ENCODE results near the gene PRKCZ. TPM values are rescaled to one million over a fixed set of nuclear protein-coding genes. Genes with fewer than 3 reads are reported as not detected.

The PRKCZ gene
- total RNA-seq, 3 donors from 2014 or later, result 0.64 to 17.9 (median 12.5) TPM

GRCh38 chr1:2030076-2030871 is 19.9 kb upstream of the PRKCZ start:
- Histone ChIP-seq H3K4me1 (no peaks in the 10 kb centered on the region), H3K4me3 (no peak overlapping the region), H3K36me3 (no peaks in the 10 kb centered on the region), H3K27ac (no peak overlapping the region), H3K9me3 (no peaks in the 10 kb centered on the region), H3K27me3 (peaks cover 0 to 1% of the 10 kb centered on the region in 2 donors)
- TF ChIP-seq, protein P1, sequence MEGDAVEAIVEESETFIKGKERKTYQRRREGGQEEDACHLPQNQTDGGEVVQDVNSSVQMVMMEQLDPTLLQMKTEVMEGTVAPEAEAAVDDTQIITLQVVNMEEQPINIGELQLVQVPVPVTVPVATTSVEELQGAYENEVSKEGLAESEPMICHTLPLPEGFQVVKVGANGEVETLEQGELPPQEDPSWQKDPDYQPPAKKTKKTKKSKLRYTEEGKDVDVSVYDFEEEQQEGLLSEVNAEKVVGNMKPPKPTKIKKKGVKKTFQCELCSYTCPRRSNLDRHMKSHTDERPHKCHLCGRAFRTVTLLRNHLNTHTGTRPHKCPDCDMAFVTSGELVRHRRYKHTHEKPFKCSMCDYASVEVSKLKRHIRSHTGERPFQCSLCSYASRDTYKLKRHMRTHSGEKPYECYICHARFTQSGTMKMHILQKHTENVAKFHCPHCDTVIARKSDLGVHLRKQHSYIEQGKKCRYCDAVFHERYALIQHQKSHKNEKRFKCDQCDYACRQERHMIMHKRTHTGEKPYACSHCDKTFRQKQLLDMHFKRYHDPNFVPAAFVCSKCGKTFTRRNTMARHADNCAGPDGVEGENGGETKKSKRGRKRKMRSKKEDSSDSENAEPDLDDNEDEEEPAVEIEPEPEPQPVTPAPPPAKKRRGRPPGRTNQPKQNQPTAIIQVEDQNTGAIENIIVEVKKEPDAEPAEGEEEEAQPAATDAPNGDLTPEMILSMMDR (IDR thresholded peaks at IDR 0.05), result no peak
- TF ChIP-seq POLR2A (IDR thresholded peaks at IDR 0.05), result no peak
- no peak for TF ChIP-seq POLR2AphosphoS5 (IDR thresholded peaks at IDR 0.05)
- intact Hi-C loops (cut with DNase I; ENCODE audit: low total_unique reads), result no loop called here
- no peak for DNase-seq (ENCODE audit: low spot score in 2 of 2)

GRCh38 chr1:2031546-2032540 is 18.4 kb upstream of the PRKCZ start:
- Histone ChIP-seq H3K27me3 (no peaks in the 10 kb centered on the region), H3K9me3 (no peaks in the 10 kb centered on the region), H3K36me3 (no peaks in the 10 kb centered on the region), H3K27ac (no peak overlapping the region), H3K4me1 (no peaks in the 10 kb centered on the region), H3K4me3 (no peak overlapping the region)
- intact Hi-C loops (cut with DNase I; ENCODE audit: low total_unique reads), result no loop called here
- TF ChIP-seq POLR2AphosphoS5 (IDR thresholded peaks at IDR 0.05), result no peak
- TF ChIP-seq, protein P1 (IDR thresholded peaks at IDR 0.05), result no peak
- TF ChIP-seq POLR2A (IDR thresholded peaks at IDR 0.05), result no peak
- peak in 1 of 2 donors; percentile 67 for DNase-seq (ENCODE audit: low spot score in 2 of 2)

DNA sequence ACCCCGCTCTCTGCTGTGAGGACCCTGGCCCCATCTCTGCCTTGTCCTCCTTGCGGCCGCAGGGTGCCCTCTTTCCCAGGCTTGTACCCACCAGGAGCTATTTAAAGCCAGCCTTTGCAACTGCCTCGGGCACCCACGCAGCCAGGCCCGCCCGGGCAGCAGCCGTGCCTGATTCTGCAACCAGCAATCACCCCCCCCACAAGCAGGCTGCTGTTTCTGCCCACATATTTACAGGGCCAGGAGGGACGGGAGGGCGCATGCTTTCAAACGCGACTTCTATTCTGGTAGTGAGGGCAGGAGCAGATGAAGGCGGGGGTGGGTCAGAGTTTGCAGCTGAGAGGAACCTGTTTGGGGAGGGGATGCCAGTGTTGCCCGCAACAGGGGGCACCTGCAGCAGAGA is 17.5 kb upstream of the PRKCZ start:
- no peak overlapping the region for H3K27ac ChIP-seq
- no peaks in the 10 kb centered on the region for H3K9me3 ChIP-seq
- intact Hi-C loops (cut with DNase I; ENCODE audit: low total_unique reads), result no loop called here
- no peak for DNase-seq (ENCODE audit: low spot score in 2 of 2)
- H3K27me3 ChIP-seq, result no peaks in the 10 kb centered on the region
- no peaks in the 10 kb centered on the region for H3K36me3 ChIP-seq
- TF ChIP-seq, protein P1 (IDR thresholded peaks at IDR 0.05), result no peak
- no peak for TF ChIP-seq POLR2AphosphoS5 (IDR thresholded peaks at IDR 0.05)
- no peak for TF ChIP-seq POLR2A (IDR thresholded peaks at IDR 0.05)
- no peaks in the 10 kb centered on the region for H3K4me1 ChIP-seq
- H3K4me3 ChIP-seq, result no peak overlapping the region

- Histone ChIP-seq H3K4me1 (no peaks in the 10 kb centered on the region), H3K9me3 (peaks cover 0 to 2% of the 10 kb centered on the region in 2 donors)
- TF ChIP-seq POLR2AphosphoS5 (IDR thresholded peaks at IDR 0.05) (no peak), POLR2A (IDR thresholded peaks at IDR 0.05) (no peak)
- TF ChIP-seq, protein P1 (IDR thresholded peaks at IDR 0.05), result no peak
Measured at GRCh38 chr1:2033165-2033564, 17.0 kb upstream of the PRKCZ start.

More at GRCh38 chr1:2033165-2033564, 17.0 kb upstream of the PRKCZ start:
- H3K4me3 ChIP-seq, result no peak overlapping the region
- no peak overlapping the region for H3K27ac ChIP-seq
- intact Hi-C loops (cut with DNase I; ENCODE audit: low total_unique reads), result no loop called here
- DNase-seq (ENCODE audit: low spot score in 2 of 2), result no peak
- H3K36me3 ChIP-seq, result no peaks in the 10 kb centered on the region
- H3K27me3 ChIP-seq, result no peaks in the 10 kb centered on the region
